ENCODE data around the gene PI4K2B. TPM values are rescaled to one million over a fixed set of nuclear protein-coding genes. Genes with fewer than 3 reads are reported as not detected.
A peak's percentile ranks its signal among the peaks of the same experiment; 100 is the strongest.

PI4K2B gene
- 14.1 and 19.2 TPM in 2 replicates for total RNA-seq (ENCODE audit: low replicate concordance)
- long read RNA-seq, partial matches to known transcripts = 1 of 3 reads
- long read RNA-seq, other reads (novel, unspliced or antisense) = 2 of 3 reads

- Mint-ChIP-seq H3K27me3 (no peaks in the 10 kb centered on the region), H3K27ac (peak within 1 kb of the TSS; percentile 95), H3K4me1 (ENCODE audit: unreplicated experiment) (peaks cover 19% of the 10 kb centered on the region), H3K9me3 (peaks cover 9% of the 10 kb centered on the region), H3K36me3 (peaks cover 16% of the 10 kb centered on the region), H3K4me3 (peak within 1 kb of the TSS; percentile 95)
- DNase-seq (ENCODE audit: extremely low spot score, unreplicated experiment) = peak; percentile 94
- TF ChIP-seq, protein P1, sequence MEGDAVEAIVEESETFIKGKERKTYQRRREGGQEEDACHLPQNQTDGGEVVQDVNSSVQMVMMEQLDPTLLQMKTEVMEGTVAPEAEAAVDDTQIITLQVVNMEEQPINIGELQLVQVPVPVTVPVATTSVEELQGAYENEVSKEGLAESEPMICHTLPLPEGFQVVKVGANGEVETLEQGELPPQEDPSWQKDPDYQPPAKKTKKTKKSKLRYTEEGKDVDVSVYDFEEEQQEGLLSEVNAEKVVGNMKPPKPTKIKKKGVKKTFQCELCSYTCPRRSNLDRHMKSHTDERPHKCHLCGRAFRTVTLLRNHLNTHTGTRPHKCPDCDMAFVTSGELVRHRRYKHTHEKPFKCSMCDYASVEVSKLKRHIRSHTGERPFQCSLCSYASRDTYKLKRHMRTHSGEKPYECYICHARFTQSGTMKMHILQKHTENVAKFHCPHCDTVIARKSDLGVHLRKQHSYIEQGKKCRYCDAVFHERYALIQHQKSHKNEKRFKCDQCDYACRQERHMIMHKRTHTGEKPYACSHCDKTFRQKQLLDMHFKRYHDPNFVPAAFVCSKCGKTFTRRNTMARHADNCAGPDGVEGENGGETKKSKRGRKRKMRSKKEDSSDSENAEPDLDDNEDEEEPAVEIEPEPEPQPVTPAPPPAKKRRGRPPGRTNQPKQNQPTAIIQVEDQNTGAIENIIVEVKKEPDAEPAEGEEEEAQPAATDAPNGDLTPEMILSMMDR (conservative IDR thresholded peaks at IDR 0.05) = no peak
Measured at GRCh38 chr4:25233737-25234389, at the start of gene PI4K2B. TSS of gene PI4K2B (plus strand) at chr4:25234033. CDS start at chr4:25234164, 131 bp downstream.

GRCh38 chr4:25184056-25184455 is 49.8 kb upstream of the PI4K2B start:
- Mint-ChIP-seq H3K9me3 (no peaks in the 10 kb centered on the region), H3K36me3 (no peaks in the 10 kb centered on the region), H3K27me3 (no peaks in the 10 kb centered on the region), H3K27ac (no peak overlapping the region), H3K4me1 (ENCODE audit: unreplicated experiment) (no peaks in the 10 kb centered on the region), H3K4me3 (no peak overlapping the region)
- DNase-seq (ENCODE audit: extremely low spot score, unreplicated experiment) = no peak
- TF ChIP-seq, protein P1 (conservative IDR thresholded peaks at IDR 0.05) = no peak

- Mint-ChIP-seq H3K4me3 (no peak overlapping the region), H3K4me1 (ENCODE audit: unreplicated experiment) (no peaks in the 10 kb centered on the region), H3K27ac (no peak overlapping the region), H3K9me3 (no peaks in the 10 kb centered on the region), H3K27me3 (no peaks in the 10 kb centered on the region), H3K36me3 (no peaks in the 10 kb centered on the region)
- TF ChIP-seq, protein P1 (conservative IDR thresholded peaks at IDR 0.05) = no peak
- DNase-seq (ENCODE audit: extremely low spot score, unreplicated experiment) = no peak
Measured at GRCh38 chr4:25190407-25190806, 43.4 kb upstream of the PI4K2B start.

GRCh38 chr4:25198713-25199112 is 35.1 kb upstream of the PI4K2B start:
- Mint-ChIP-seq H3K4me1 (ENCODE audit: unreplicated experiment) (no peaks in the 10 kb centered on the region), H3K27ac (no peak overlapping the region), H3K27me3 (no peaks in the 10 kb centered on the region), H3K36me3 (peaks cover 3% of the 10 kb centered on the region), H3K4me3 (no peak overlapping the region), H3K9me3 (no peaks in the 10 kb centered on the region)
- no peak for DNase-seq (ENCODE audit: extremely low spot score, unreplicated experiment)
- TF ChIP-seq, protein P1 (conservative IDR thresholded peaks at IDR 0.05) = no peak

GRCh38 chr4:25207997-25208396 is 25.8 kb upstream of the PI4K2B start:
- no peak overlapping the region for H3K4me3 Mint-ChIP-seq
- H3K9me3 Mint-ChIP-seq = peaks cover 3% of the 10 kb centered on the region
- TF ChIP-seq, protein P1 (conservative IDR thresholded peaks at IDR 0.05) = no peak
- H3K27me3 Mint-ChIP-seq = no peaks in the 10 kb centered on the region
- H3K4me1 Mint-ChIP-seq (ENCODE audit: unreplicated experiment) = peaks cover 7% of the 10 kb centered on the region
- peaks cover 3% of the 10 kb centered on the region for H3K36me3 Mint-ChIP-seq
- DNase-seq (ENCODE audit: extremely low spot score, unreplicated experiment) = no peak
- H3K27ac Mint-ChIP-seq = no peak overlapping the region
